ENCODE results near the gene ZNF423. TPM values are rescaled to one million over a fixed set of nuclear protein-coding genes. Genes with fewer than 3 reads are reported as not detected.

The ZNF423 gene
- total RNA-seq, 1 donor = 11.6 TPM

- no peak for TF ChIP-seq CTCF (IDR thresholded peaks at IDR 0.05; ENCODE audit: extremely low read depth, low read depth, low read length)
- H3K9me3 ChIP-seq (ENCODE audit: low read depth, low read length) = no peaks in the 10 kb centered on the region
- peak; percentile 78 for DNase-seq (ENCODE audit: insufficient read length, low spot score, missing footprints)
Measured at GRCh38 chr16:49775018-49775417, 80.9 kb downstream of the ZNF423 start.

GRCh38 chr16:49773534-49774475, 82.1 kb downstream of the ZNF423 start:
- Histone ChIP-seq H3K27ac (ENCODE audit: low read depth, low read length) (no peak overlapping the region), H3K4me3 (ENCODE audit: insufficient read depth, low read length) (no peak overlapping the region), H3K36me3 (ENCODE audit: insufficient read depth, low read length) (no peaks in the 10 kb centered on the region), H4K20me1 (ENCODE audit: insufficient read depth, low read length) (peaks cover 2% of the 10 kb centered on the region), H3K4me2 (ENCODE audit: insufficient read depth, low read length) (no peak overlapping the region), H2AFZ (ENCODE audit: low read length) (no peak overlapping the region), H3K79me2 (ENCODE audit: insufficient read depth, low read length) (no peaks in the 10 kb centered on the region), H3K4me1 (ENCODE audit: insufficient read depth, low read length) (peaks cover 6% of the 10 kb centered on the region), H3K27me3 (ENCODE audit: insufficient read depth, low read length) (no peaks in the 10 kb centered on the region), H3K9me3 (ENCODE audit: low read depth, low read length) (no peaks in the 10 kb centered on the region)
- DNase-seq (ENCODE audit: insufficient read length, low spot score, missing footprints) = no peak
- no peak for TF ChIP-seq CTCF (IDR thresholded peaks at IDR 0.05; ENCODE audit: extremely low read depth, low read depth, low read length)

More at GRCh38 chr16:49775018-49775417, 80.9 kb downstream of the ZNF423 start:
- Histone ChIP-seq H3K79me2 (ENCODE audit: insufficient read depth, low read length) (no peaks in the 10 kb centered on the region), H3K27me3 (ENCODE audit: insufficient read depth, low read length) (no peaks in the 10 kb centered on the region), H3K27ac (ENCODE audit: low read depth, low read length) (no peak overlapping the region), H3K4me2 (ENCODE audit: insufficient read depth, low read length) (no peak overlapping the region), H3K36me3 (ENCODE audit: insufficient read depth, low read length) (no peaks in the 10 kb centered on the region), H3K4me3 (ENCODE audit: insufficient read depth, low read length) (no peak overlapping the region), H2AFZ (ENCODE audit: low read length) (no peak overlapping the region), H3K4me1 (ENCODE audit: insufficient read depth, low read length) (peaks cover 6% of the 10 kb centered on the region), H4K20me1 (ENCODE audit: insufficient read depth, low read length) (peaks cover 2% of the 10 kb centered on the region)

- Histone ChIP-seq H3K4me3 (ENCODE audit: insufficient read depth, low read length) (no peak overlapping the region), H4K20me1 (ENCODE audit: insufficient read depth, low read length) (peaks cover 2% of the 10 kb centered on the region), H3K4me1 (ENCODE audit: insufficient read depth, low read length) (peaks cover 4% of the 10 kb centered on the region), H3K79me2 (ENCODE audit: insufficient read depth, low read length) (no peaks in the 10 kb centered on the region), H3K4me2 (ENCODE audit: insufficient read depth, low read length) (no peak overlapping the region), H2AFZ (ENCODE audit: low read length) (no peak overlapping the region), H3K27ac (ENCODE audit: low read depth, low read length) (no peak overlapping the region), H3K27me3 (ENCODE audit: insufficient read depth, low read length) (no peaks in the 10 kb centered on the region), H3K36me3 (ENCODE audit: insufficient read depth, low read length) (no peaks in the 10 kb centered on the region), H3K9me3 (ENCODE audit: low read depth, low read length) (no peaks in the 10 kb centered on the region)
- no peak for TF ChIP-seq CTCF (IDR thresholded peaks at IDR 0.05; ENCODE audit: extremely low read depth, low read depth, low read length)
- no peak for DNase-seq (ENCODE audit: insufficient read length, low spot score, missing footprints)
Measured at GRCh38 chr16:49767998-49768397, 87.9 kb downstream of the ZNF423 start.

GRCh38 chr16:49767414-49767813, 88.5 kb downstream of the ZNF423 start:
- DNase-seq (ENCODE audit: insufficient read length, low spot score, missing footprints) = no peak
- no peaks in the 10 kb centered on the region for H3K79me2 ChIP-seq (ENCODE audit: insufficient read depth, low read length)
- TF ChIP-seq CTCF (IDR thresholded peaks at IDR 0.05; ENCODE audit: extremely low read depth, low read depth, low read length) = no peak
- H3K4me3 ChIP-seq (ENCODE audit: insufficient read depth, low read length) = no peak overlapping the region
- H3K27ac ChIP-seq (ENCODE audit: low read depth, low read length) = no peak overlapping the region
- no peaks in the 10 kb centered on the region for H3K9me3 ChIP-seq (ENCODE audit: low read depth, low read length)
- H4K20me1 ChIP-seq (ENCODE audit: insufficient read depth, low read length) = peaks cover 2% of the 10 kb centered on the region
- H2AFZ ChIP-seq (ENCODE audit: low read length) = no peak overlapping the region
- H3K4me2 ChIP-seq (ENCODE audit: insufficient read depth, low read length) = no peak overlapping the region
- peaks cover 4% of the 10 kb centered on the region for H3K4me1 ChIP-seq (ENCODE audit: insufficient read depth, low read length)
- no peaks in the 10 kb centered on the region for H3K36me3 ChIP-seq (ENCODE audit: insufficient read depth, low read length)
- no peaks in the 10 kb centered on the region for H3K27me3 ChIP-seq (ENCODE audit: insufficient read depth, low read length)
